ENCODE results near the gene COL21A1.

Gene COL21A1

GRCh38 chr6:56173228-56173627 is 74.2 kb downstream of the COL21A1 start:
- DNase-seq, result no peak

GRCh38 chr6:56172144-56172543 is 75.2 kb downstream of the COL21A1 start:
- DNase-seq, result no peak

GRCh38 chr6:56169366-56169765 is 78.0 kb downstream of the COL21A1 start:
- DNase-seq, result no peak

- DNase-seq, result no peak
These were observed 78.8 kb downstream of the COL21A1 start for GRCh38 chr6:56168596-56168995.

GRCh38 chr6:56162081-56162480 is 85.3 kb downstream of the COL21A1 start:
- DNase-seq, result no peak

GRCh38 chr6:56160489-56160888 is 86.9 kb downstream of the COL21A1 start:
- DNase-seq, result no peak

- no peak for DNase-seq
These were observed 88.8 kb downstream of the COL21A1 start for GRCh38 chr6:56158571-56158970.

GRCh38 chr6:56156643-56157042 is 90.7 kb downstream of the COL21A1 start:
- DNase-seq, result no peak

GRCh38 chr6:56155634-56156141 is 91.7 kb downstream of the COL21A1 start:
- DNase-seq, result no peak

GRCh38 chr6:56154076-56154475 is 93.3 kb downstream of the COL21A1 start:
- DNase-seq, result no peak

- DNase-seq, result no peak
These were observed 94.8 kb downstream of the COL21A1 start for GRCh38 chr6:56152611-56153010.

- DNase-seq, result no peak
These were observed 95.7 kb downstream of the COL21A1 start for GRCh38 chr6:56151609-56152224.

- no peak for DNase-seq
These were observed 98.7 kb downstream of the COL21A1 start for GRCh38 chr6:56148488-56149186.

GRCh38 chr6:56147766-56148165 is 99.6 kb downstream of the COL21A1 start:
- no peak for DNase-seq

- no peak for DNase-seq
These were observed 101.3 kb downstream of the COL21A1 start for GRCh38 chr6:56146086-56146485.

GRCh38 chr6:56145616-56146015 is 101.8 kb downstream of the COL21A1 start:
- no peak for DNase-seq

GRCh38 chr6:56144538-56145324 is 102.6 kb downstream of the COL21A1 start:
- DNase-seq, result no peak

GRCh38 chr6:56143796-56144195 is 103.6 kb downstream of the COL21A1 start:
- no peak for DNase-seq

GRCh38 chr6:56140090-56140489 is 107.3 kb downstream of the COL21A1 start:
- no peak for DNase-seq

- no peak for DNase-seq
These were observed 131.7 kb downstream of the COL21A1 start for GRCh38 chr6:56115715-56116114.

- no peak for DNase-seq
These were observed 138.2 kb downstream of the COL21A1 start for GRCh38 chr6:56109149-56109548.

- DNase-seq, result no peak
These were observed 141.1 kb downstream of the COL21A1 start for GRCh38 chr6:56106231-56106630.

- no peak for DNase-seq
These were observed 142.8 kb downstream of the COL21A1 start for GRCh38 chr6:56104591-56104990.

GRCh38 chr6:56102216-56102615 is 145.2 kb downstream of the COL21A1 start:
- DNase-seq, result no peak
